ENCODE data around the gene ITGB6.

DNA sequence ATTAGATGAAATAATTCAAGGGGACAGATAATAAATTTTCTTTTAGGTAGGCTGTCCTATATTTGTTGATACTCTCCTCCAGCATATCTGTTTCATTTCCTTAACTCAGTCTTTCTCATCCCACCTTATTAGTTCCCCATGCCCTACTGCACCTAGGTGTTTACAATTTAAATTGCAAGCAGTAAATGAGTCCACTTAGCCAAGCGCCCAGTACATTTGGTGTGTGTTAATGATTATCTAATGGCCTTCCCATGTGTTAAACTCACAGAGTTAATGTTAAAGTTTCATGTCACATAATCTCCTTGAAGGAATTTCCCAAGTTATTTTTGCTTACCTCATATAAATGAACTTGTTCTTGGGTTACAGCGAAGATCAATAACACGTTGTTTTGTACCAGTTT, 31.2 kb downstream of the ITGB6 start:
- TF ChIP-seq POLR2A (IDR thresholded peaks at IDR 0.05) (no peak), CTCF (IDR thresholded peaks at IDR 0.05) (no peak), POLR2AphosphoS5 (IDR thresholded peaks at IDR 0.05) (no peak), EP300 (IDR thresholded peaks at IDR 0.05) (no peak)
